ENCODE results near the gene TRIP13. TPM values are rescaled to one million over a fixed set of nuclear protein-coding genes. Genes with fewer than 3 reads are reported as not detected.
A peak's percentile ranks its signal among the peaks of the same experiment; 100 is the strongest.

The TRIP13 gene
- total and polyA plus RNA-seq, 2 of the 4 experiments (the other 2 are of a cell fraction) = 17.1 to 35.5 TPM

- no peak overlapping the region for H2AFZ ChIP-seq (replicated peaks; ENCODE audit: low read length, poor library complexity)
- ATAC-seq (ENCODE audit: low read depth) (peak; percentile 41), DNase-seq (peak; percentile 20)
- no peak overlapping the region for H2BK20ac ChIP-seq (ENCODE audit: low read depth, low read length)
- H4K20me1 ChIP-seq (ENCODE audit: insufficient read depth, low read length) = no peaks in the 10 kb centered on the region
- no peak overlapping the region for H3K4me2 ChIP-seq (ENCODE audit: low read depth, low read length)
- no peak overlapping the region for H3K27ac ChIP-seq (ENCODE audit: insufficient read depth, low read length)
- H3K36me3 ChIP-seq (ENCODE audit: control insufficient read depth, insufficient read depth, low read length) = peaks cover 11% of the 10 kb centered on the region
- H2AK5ac ChIP-seq (ENCODE audit: low read depth, low read length) = no peak overlapping the region
- H3K27me3 ChIP-seq (ENCODE audit: control insufficient read depth, insufficient read depth, low read length) = no peaks in the 10 kb centered on the region
- H3K79me1 ChIP-seq (ENCODE audit: low read depth in 1 of 2, low read length in 2 of 2) = peaks cover 5% of the 10 kb centered on the region in 2 experiments; a peak in 2 of 4 replicates
- H4K5ac ChIP-seq (ENCODE audit: low read depth, low read length) = no peak overlapping the region
- no CpG with 5 or more reads among the region's 14 CpGs for WGBS, 2 experiments (ENCODE audit: extremely low coverage in 2 of 2, insufficient read length in 1 of 2)
- H3K9me3 ChIP-seq (ENCODE audit: control insufficient read depth, insufficient read depth, low read length) = no peaks in the 10 kb centered on the region
- no peak overlapping the region for H4K8ac ChIP-seq (ENCODE audit: low read depth in 2 of 2, low read length in 2 of 2)
- no peak overlapping the region for H3K4me3 ChIP-seq (ENCODE audit: insufficient read depth, low read depth, low read length)
- no peaks in the 10 kb centered on the region; the same call in 1 of the 2 replicates for H3K9me1 ChIP-seq (ENCODE audit: insufficient read depth, low read length)
- no peak overlapping the region for H3K23ac ChIP-seq (ENCODE audit: low read depth, low read length)
- no TSS peak for BruUV-seq (replicated peaks)
- dilution Hi-C loops (cut with HindIII; ENCODE audit: low sequenced_read_pairs, unreplicated experiment) = no loop called here
- CTCF ChIA-PET = interaction anchor here (1.0 kb wide), 1 partner anchor 251 kb away, joined by 3 read pairs; no protein-coding TSS in a partner anchor
- no peak overlapping the region for H3K9ac ChIP-seq (ENCODE audit: low read depth, low read length)
- H4K91ac ChIP-seq (ENCODE audit: insufficient read depth, low read depth, low read length) = no peak overlapping the region
- POLR2A ChIA-PET (ENCODE audit: unreplicated experiment) = no interaction called here
- H3K56ac ChIP-seq (ENCODE audit: extremely low read depth, insufficient read depth, low read length) = no peak overlapping the region
- no peak overlapping the region for H3K4ac ChIP-seq (ENCODE audit: low read depth, low read length)
- H2BK5ac ChIP-seq (ENCODE audit: low read depth, low read length, poor library complexity, severe bottlenecking) = no peak overlapping the region
- no peak overlapping the region for H3K14ac ChIP-seq (replicated peaks; ENCODE audit: low read depth, low read length)
- H2BK15ac ChIP-seq (ENCODE audit: low read depth, low read length) = no peak overlapping the region
- no peak overlapping the region for H3K18ac ChIP-seq (ENCODE audit: low read depth, low read length)
- H2BK120ac ChIP-seq (ENCODE audit: low read depth, low read length) = no peak overlapping the region
- intact Hi-C loops (cut with micrococcal nuclease) = no loop called here
- H2AK9ac ChIP-seq (replicated peaks; ENCODE audit: low read depth, low read length, poor library complexity) = peak overlapping the region; percentile 17
- H3K4me1 ChIP-seq (ENCODE audit: control insufficient read depth, insufficient read depth, low read length) = 0 out of 2 replicates have a peak, but pooled peaks cover 3% of the 10 kb centered on the region
- in situ Hi-C loops (cut with MboI; ENCODE audit: low sequenced_read_pairs) = no loop called here
- no peak for TF ChIP-seq NFE2L2 (IDR thresholded peaks at IDR 0.05; ENCODE audit: low read depth, low read length)
- no peak for TF ChIP-seq POLR2A (IDR thresholded peaks at IDR 0.05; ENCODE audit: low read depth, low read length)
- no peak for TF ChIP-seq CEBPB (IDR thresholded peaks at IDR 0.05; ENCODE audit: low read depth, low read length)
- TF ChIP-seq, protein P1, sequence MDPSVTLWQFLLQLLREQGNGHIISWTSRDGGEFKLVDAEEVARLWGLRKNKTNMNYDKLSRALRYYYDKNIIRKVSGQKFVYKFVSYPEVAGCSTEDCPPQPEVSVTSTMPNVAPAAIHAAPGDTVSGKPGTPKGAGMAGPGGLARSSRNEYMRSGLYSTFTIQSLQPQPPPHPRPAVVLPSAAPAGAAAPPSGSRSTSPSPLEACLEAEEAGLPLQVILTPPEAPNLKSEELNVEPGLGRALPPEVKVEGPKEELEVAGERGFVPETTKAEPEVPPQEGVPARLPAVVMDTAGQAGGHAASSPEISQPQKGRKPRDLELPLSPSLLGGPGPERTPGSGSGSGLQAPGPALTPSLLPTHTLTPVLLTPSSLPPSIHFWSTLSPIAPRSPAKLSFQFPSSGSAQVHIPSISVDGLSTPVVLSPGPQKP (IDR thresholded peaks at IDR 0.05; ENCODE audit: borderline replicate concordance, low read depth, low read length) = no peak
- no peak for TF ChIP-seq CTCF (conservative IDR thresholded peaks at IDR 0.05; ENCODE audit: low read depth, low read length)
- TF ChIP-seq RCOR1 (IDR thresholded peaks at IDR 0.05; ENCODE audit: insufficient replicate concordance, low read length) = no peak
- TF ChIP-seq MAFK (IDR thresholded peaks at IDR 0.05; ENCODE audit: low read depth, low read length) = no peak
- TF ChIP-seq FOS (IDR thresholded peaks at IDR 0.05; ENCODE audit: low read depth, low read length) = no peak
- no peak for TF ChIP-seq CHD1 (IDR thresholded peaks at IDR 0.05; ENCODE audit: low read depth, low read length)
- TF ChIP-seq SMC3 (IDR thresholded peaks at IDR 0.05; ENCODE audit: low read depth, low read length) = no peak
- no peak for TF ChIP-seq BHLHE40 (IDR thresholded peaks at IDR 0.05; ENCODE audit: low read depth, low read length)
- no peak for TF ChIP-seq MAZ (IDR thresholded peaks at IDR 0.05; ENCODE audit: borderline replicate concordance, low read depth, low read length)
- TF ChIP-seq USF2 (IDR thresholded peaks at IDR 0.05; ENCODE audit: low read depth, low read length) = no peak
- TF ChIP-seq RFX5 (IDR thresholded peaks at IDR 0.05; ENCODE audit: low read depth, low read length) = no peak
- TF ChIP-seq MXI1 (IDR thresholded peaks at IDR 0.05; ENCODE audit: borderline replicate concordance, low read depth, low read length) = no peak
These were observed 24.0 kb downstream of the TRIP13 start for GRCh38 chr5:916441-917293.

Measured in IMR-90 (cell line).